Neutrophil (primary cell): ENCODE results near the gene MRPS10.
"Not testable (repeated sequence)": the region's sequence is repeated elsewhere in the genome, so short reads cannot be mapped to it uniquely, and the experiment has no call there.

Source experiments
- H3K27ac ChIP-seq: fragments of 200-600 bp; sonication (generic); 2 replicates; pipeline ENCODE4 v1.5.1; 2016; ENCODE audit warnings: mild to moderate bottlenecking, moderate library complexity
- H3K27me3 ChIP-seq: fragments of 200-600 bp; sonication (generic); 2 replicates; pipeline ENCODE4 v1.6.0; 2016; ENCODE audit warnings: mild to moderate bottlenecking
- H3K36me3 ChIP-seq: fragments of 200-600 bp; sonication (generic); 2 replicates; pipeline ENCODE4 v1.5.1; 2017
- H3K4me1 ChIP-seq, 2 experiments: fragments of 200-600 bp in 1 of 2; sonication (generic) in 1 of 2; 1 replicate in 1 of 2; 2 replicates in 1 of 2; pipeline versions ENCODE4 v1.5.1 to v1.6.1; 2013 to 2016; ENCODE audit warnings: low read depth in 1 of 2, low read length in 1 of 2, mild to moderate bottlenecking in 1 of 2, moderate library complexity in 1 of 2; ENCODE audit not compliant: control insufficient read depth in 1 of 2, insufficient read depth in 1 of 2
- H3K4me3 ChIP-seq, 2 experiments: fragments of 200-600 bp in 1 of 2; sonication (generic) in 1 of 2; 1 replicate in 1 of 2; 2 replicates in 1 of 2; pipeline ENCODE4 v1.5.1; 2013 to 2016; ENCODE audit warnings: low read depth in 1 of 2, low read length in 1 of 2, mild to moderate bottlenecking in 1 of 2, moderate library complexity in 1 of 2
- H3K9me3 ChIP-seq: fragments of 200-600 bp; sonication (generic); 2 replicates; pipeline ENCODE4 v1.5.1; 2016
- TF ChIP-seq, protein P1 (sequence below): fragments of 200-600 bp; sonication (generic); IDR thresholded peaks from 2 replicates; pipeline ENCODE4 v1.5.1; 2016; ENCODE audit warnings: antibody characterized with exemption

The MRPS10 gene

DNA sequence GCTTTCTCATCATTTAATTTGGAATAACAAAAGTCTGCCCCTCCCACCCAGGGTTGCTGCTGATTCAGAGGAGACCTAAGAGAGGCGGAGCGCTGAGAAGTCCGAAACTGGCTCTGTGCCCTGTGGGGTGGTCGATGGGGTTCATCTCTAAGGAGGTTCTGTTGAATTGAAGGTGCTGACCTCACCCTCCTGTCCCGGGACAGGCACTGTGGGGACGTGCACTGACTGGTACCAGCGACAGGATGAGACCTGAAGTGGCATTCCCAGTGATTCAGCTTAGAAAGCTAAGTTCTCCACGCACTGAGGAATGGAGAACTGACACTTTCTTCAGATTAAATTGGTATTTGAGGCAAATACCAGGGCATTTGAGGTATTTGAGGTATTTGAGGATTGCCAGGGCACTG, 24.2 kb downstream of the MRPS10 start:
- no peaks in the 10 kb centered on the region for H3K9me3 ChIP-seq
- H3K36me3 ChIP-seq = no peaks in the 10 kb centered on the region
- H3K4me3 ChIP-seq = no peak overlapping the region
- H3K27ac ChIP-seq = no peak overlapping the region
- H3K4me1 ChIP-seq = no peaks in the 10 kb centered on the region
- H3K27me3 ChIP-seq = no peaks in the 10 kb centered on the region
- TF ChIP-seq, protein P1, sequence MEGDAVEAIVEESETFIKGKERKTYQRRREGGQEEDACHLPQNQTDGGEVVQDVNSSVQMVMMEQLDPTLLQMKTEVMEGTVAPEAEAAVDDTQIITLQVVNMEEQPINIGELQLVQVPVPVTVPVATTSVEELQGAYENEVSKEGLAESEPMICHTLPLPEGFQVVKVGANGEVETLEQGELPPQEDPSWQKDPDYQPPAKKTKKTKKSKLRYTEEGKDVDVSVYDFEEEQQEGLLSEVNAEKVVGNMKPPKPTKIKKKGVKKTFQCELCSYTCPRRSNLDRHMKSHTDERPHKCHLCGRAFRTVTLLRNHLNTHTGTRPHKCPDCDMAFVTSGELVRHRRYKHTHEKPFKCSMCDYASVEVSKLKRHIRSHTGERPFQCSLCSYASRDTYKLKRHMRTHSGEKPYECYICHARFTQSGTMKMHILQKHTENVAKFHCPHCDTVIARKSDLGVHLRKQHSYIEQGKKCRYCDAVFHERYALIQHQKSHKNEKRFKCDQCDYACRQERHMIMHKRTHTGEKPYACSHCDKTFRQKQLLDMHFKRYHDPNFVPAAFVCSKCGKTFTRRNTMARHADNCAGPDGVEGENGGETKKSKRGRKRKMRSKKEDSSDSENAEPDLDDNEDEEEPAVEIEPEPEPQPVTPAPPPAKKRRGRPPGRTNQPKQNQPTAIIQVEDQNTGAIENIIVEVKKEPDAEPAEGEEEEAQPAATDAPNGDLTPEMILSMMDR = no peak

DNA sequence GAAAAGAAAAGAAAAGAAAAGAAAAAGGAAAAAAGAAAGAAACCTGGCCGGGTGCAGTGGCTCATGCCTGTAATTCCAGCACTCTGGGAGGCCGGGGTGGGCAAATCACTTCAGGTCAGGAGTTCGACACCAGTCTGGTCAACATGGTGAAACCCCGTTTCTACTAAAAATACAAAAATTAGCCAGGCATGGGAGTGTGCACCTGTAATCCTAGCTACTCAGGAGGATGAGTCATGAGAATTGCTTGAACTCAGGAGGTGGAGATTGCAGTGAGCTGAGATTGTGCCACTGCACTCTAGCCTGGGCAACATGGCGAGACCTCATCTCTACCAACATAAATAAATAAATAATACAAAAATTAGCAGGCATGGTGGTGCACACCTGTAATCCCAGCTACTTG, 25.3 kb downstream of the MRPS10 start:
- not testable (repeated sequence) for H3K9me3 ChIP-seq, H3K27ac ChIP-seq, H3K36me3 ChIP-seq, H3K4me3 ChIP-seq, H3K27me3 ChIP-seq, H3K4me1 ChIP-seq

DNA sequence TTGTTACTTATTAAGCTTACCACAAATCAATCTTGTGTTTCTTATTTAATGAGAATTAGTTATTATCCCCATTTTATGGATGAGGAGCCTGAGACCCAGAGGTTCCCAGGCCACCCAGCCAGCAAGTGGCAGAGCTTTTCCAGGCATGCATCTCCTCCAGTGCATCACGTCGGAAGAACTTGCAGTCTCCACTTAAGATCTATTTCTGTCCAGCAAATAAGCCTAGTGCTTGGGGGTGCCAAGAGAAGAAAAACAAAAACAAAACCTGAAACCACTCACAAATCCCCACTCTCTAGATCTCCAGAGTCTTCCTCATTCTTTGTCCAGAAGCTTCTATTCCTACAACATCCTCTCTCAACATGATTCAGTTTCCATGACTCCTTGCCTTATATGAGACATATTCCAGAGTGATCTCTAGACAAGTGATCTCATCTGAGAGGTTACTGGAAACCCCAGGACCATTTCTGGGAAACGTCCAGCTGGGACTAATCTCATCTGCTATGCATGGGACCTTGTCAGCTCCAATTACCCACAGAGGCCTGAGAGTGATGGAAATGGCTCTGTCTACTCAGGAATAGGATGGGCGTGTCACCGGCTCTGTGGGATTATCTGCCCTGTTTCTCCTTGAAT, 27.0 kb downstream of the MRPS10 start:
- H3K27ac ChIP-seq = no peak overlapping the region
- H3K4me3 ChIP-seq = no peak overlapping the region
- H3K27me3 ChIP-seq = no peaks in the 10 kb centered on the region
- H3K36me3 ChIP-seq = no peaks in the 10 kb centered on the region
- no peaks in the 10 kb centered on the region for H3K9me3 ChIP-seq
- no peaks in the 10 kb centered on the region for H3K4me1 ChIP-seq
- TF ChIP-seq, protein P1 = no peak

GRCh38 chr6:42188406-42188805, 29.3 kb downstream of the MRPS10 start:
- Histone ChIP-seq H3K9me3 (no peaks in the 10 kb centered on the region), H3K27ac (no peak overlapping the region), H3K4me1 (no peaks in the 10 kb centered on the region), H3K27me3 (no peaks in the 10 kb centered on the region), H3K4me3 (no peak overlapping the region), H3K36me3 (no peaks in the 10 kb centered on the region)
- TF ChIP-seq, protein P1 = no peak

- peaks cover under 1% of the 10 kb centered on the region for H3K27me3 ChIP-seq
- no peak overlapping the region for H3K4me3 ChIP-seq
- TF ChIP-seq, protein P1 = no peak
- no peaks in the 10 kb centered on the region for H3K9me3 ChIP-seq
- H3K36me3 ChIP-seq = no peaks in the 10 kb centered on the region
- H3K27ac ChIP-seq = no peak overlapping the region
- no peaks in the 10 kb centered on the region for H3K4me1 ChIP-seq
Observed at GRCh38 chr6:42185597-42185996, 32.1 kb downstream of the MRPS10 start.

GRCh38 chr6:42184475-42184874, 33.2 kb downstream of the MRPS10 start:
- Histone ChIP-seq H3K4me1 (no peaks in the 10 kb centered on the region), H3K9me3 (no peaks in the 10 kb centered on the region), H3K27ac (no peak overlapping the region), H3K4me3 (no peak overlapping the region), H3K27me3 (peaks cover 11% of the 10 kb centered on the region), H3K36me3 (no peaks in the 10 kb centered on the region)
- TF ChIP-seq, protein P1 = no peak
